ENCODE data around the gene APH1B.

APH1B gene

DNA sequence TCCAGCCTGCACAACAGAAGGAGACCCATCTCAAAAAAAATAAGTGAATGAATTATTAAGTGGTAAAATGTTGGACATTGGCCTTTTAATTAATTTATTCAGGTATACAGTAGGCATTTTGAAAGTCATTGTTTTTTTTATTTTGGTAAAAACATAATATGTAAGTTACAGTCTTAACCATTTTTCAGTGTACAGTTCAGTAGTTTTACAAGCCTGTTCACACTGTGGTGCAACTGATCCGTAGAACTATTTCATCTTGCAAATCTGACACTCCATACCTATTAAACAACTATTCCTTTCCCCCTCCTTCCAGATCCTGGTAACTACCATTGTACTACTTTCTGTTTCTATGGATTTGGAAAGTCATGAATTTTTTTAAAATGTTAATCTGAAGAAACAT is 36.1 kb upstream of the APH1B start:
- DNase-seq (ENCODE audit: low read depth) = no peak
- no peak overlapping the region for H3K4me3 ChIP-seq (ENCODE audit: low read depth, low read length)
- TF ChIP-seq CTCF (IDR thresholded peaks at IDR 0.05; ENCODE audit: control insufficient read depth, extremely low read depth, insufficient read depth) = no peak

GRCh38 chr15:63243101-63243500 is 34.3 kb upstream of the APH1B start:
- TF ChIP-seq CTCF (IDR thresholded peaks at IDR 0.05; ENCODE audit: control insufficient read depth, extremely low read depth, insufficient read depth) = no peak
- DNase-seq (ENCODE audit: low read depth) = no peak

GRCh38 chr15:63243776-63244175 is 33.6 kb upstream of the APH1B start:
- TF ChIP-seq CTCF (IDR thresholded peaks at IDR 0.05; ENCODE audit: control insufficient read depth, extremely low read depth, insufficient read depth) = no peak
- no peak overlapping the region for H3K4me3 ChIP-seq (ENCODE audit: low read depth, low read length)
- no peak for DNase-seq (ENCODE audit: low read depth)

More at GRCh38 chr15:63243101-63243500, 34.3 kb upstream of the APH1B start:
- H3K4me3 ChIP-seq (ENCODE audit: low read depth, low read length) = no peak overlapping the region

DNA sequence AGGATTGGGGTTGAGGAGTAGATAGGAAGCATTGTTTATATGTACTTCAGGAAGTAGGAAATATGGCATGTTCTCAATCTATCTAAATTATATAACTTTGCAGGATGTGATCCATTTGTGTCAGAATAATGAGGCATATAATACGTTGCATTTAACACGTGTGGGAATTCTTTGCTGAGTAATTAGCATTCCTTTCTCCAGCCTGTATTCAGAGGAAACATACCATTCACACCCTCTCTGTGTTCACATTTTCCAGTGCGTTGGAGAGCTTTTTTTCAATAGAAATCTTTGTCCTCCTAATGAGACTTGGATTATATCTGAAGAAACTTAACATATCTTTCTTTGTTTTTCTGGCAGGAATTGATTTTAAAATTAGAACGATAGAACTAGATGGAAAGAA is 33.0 kb upstream of the APH1B start:
- TF ChIP-seq CTCF (IDR thresholded peaks at IDR 0.05; ENCODE audit: control insufficient read depth, extremely low read depth, insufficient read depth) = no peak

DNA sequence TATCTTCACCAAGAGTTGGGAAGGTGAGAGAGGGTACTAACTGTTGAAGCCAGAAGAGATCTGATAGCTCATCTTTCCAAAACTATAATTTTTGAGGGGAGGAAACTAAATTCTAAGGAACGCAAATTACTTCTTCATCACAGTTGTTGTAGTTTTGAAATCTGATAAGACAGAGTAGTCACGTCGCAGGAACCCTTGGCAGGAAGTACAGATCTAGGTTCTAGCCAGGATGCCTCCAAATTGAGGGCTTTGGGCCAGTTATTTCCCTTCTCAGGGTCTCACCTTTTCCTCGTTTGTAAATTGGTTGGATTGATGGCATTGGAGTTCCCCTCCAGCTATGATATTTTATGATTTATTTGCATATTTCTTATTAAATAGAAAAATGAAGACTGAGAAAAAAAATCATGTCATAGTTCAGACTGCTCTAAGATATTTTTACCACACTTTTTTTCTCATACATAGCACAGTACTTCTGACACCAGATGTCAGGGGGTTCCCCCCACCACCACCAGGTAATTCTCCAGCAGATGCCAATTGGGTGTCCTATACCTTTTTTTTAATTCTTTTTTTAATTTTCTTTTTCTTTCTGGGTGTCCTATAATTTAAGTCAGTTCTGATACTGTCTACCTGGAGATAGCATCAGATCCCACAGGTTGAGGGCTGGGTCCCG is 32.3 kb upstream of the APH1B start:
- no peak for DNase-seq (ENCODE audit: low read depth)
- H3K4me3 ChIP-seq (ENCODE audit: low read depth, low read length) = no peak overlapping the region
- no peak for TF ChIP-seq CTCF (IDR thresholded peaks at IDR 0.05; ENCODE audit: control insufficient read depth, extremely low read depth, insufficient read depth)

More for the DNA sequence above, 33.0 kb upstream of the APH1B start:
- no peak overlapping the region for H3K4me3 ChIP-seq (ENCODE audit: low read depth, low read length)
- no peak for DNase-seq (ENCODE audit: low read depth)

DNA sequence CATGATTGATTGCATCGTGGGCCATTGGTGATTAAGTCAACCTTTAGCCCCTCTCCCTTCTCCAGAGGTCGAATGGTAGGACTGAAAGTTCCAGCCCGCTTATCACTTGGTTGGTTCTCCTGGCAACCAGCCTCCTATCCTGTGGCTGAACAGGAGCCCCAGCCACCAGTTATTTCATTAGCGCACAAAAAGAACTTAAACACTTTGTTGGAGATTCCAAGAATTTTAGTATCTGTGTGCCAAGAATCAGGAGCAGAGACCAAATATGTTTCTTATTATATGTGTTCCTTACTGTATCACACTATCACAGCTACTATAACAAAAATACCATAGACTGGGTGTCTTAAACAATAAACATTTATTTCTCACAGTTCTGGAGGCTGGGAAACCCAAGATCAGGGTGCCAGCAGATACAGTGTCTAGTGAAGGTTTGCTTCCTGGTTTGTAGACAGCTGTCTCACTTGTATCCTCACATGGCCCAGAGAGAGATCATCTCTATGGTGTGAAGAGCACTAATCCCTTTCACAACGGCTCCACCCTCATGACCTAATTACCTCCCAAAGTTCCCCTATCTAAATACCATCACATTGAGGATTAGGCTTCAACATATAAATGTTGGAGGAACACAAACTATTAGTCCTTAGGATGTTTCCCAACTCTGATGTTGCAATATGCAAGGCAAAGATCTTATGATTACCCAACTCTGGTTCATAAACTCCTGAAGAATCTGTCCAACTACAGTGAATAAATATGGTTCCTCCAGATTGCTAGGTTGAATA is 30.5 kb upstream of the APH1B start:
- DNase-seq (ENCODE audit: low read depth) = no peak

More for the DNA sequence above, 30.5 kb upstream of the APH1B start:
- no peak overlapping the region for H3K4me3 ChIP-seq (ENCODE audit: low read depth, low read length)
- TF ChIP-seq CTCF (IDR thresholded peaks at IDR 0.05; ENCODE audit: control insufficient read depth, extremely low read depth, insufficient read depth) = no peak

Measured in LNCaP clone FGC (cell line).